IPS-18a (cell line): Measurements from ENCODE around the gene SH3TC2.

ENCODE experiments used
- H3K27ac ChIP-seq: one replicate; pipeline ENCODE4 v1.5.1; 2013; ENCODE audit warnings: low read length
- H3K27me3 ChIP-seq: one replicate; pipeline ENCODE4 v1.6.1; 2013; ENCODE audit warnings: mild to moderate bottlenecking, low read length; ENCODE audit not compliant: control insufficient read depth, insufficient read depth
- H3K36me3 ChIP-seq: one replicate; pipeline ENCODE4 v1.6.1; 2013; ENCODE audit warnings: low read depth, low read length; ENCODE audit not compliant: control insufficient read depth
- H3K4me1 ChIP-seq: one replicate; pipeline ENCODE4 v1.6.1; 2013; ENCODE audit warnings: low read depth, low read length; ENCODE audit not compliant: control insufficient read depth
- H3K4me3 ChIP-seq: one replicate; pipeline ENCODE4 v1.5.1; 2013; ENCODE audit warnings: low read length
- H3K9ac ChIP-seq: one replicate; pipeline ENCODE4 v1.6.1; 2013; ENCODE audit warnings: mild to moderate bottlenecking, low read length, moderate library complexity
- H3K9me3 ChIP-seq: one replicate; pipeline ENCODE4 v1.6.1; 2013; ENCODE audit warnings: low read depth, low read length; ENCODE audit not compliant: control insufficient read depth

SH3TC2 gene

DNA sequence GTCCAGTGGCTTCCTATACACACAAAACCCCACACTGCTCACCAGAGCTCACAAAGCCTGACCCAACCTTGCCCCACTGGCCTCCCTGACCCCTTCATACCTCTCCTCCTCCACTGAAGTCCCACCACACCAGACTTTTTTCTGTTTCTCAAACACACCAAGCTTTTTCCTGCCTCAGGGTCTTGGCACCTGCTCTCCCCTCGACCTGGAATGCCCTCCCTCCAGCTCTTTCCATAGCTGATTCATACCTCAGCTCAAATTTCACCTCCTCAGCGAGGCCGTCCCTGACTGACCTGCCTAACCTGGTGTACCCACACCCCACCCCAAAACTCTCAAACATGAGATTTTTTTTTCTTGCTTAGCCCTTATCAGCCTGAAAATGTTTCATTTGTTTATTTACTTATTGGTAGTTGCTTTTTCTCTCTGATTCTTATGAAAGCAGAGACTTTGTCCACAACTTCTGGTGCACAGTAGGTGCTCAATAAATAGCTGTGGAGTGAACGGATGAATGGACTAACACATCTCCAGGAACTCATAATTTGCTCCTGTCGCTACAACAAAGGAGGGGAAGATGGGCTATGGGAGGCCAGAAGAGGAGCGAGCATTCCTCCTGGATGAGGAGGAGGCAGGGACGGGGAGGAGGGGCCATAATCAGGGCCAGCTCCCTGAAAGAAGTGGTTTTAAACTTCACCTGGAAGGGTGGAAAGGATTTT is 84.3 kb downstream of the SH3TC2 start:
- H3K27me3 ChIP-seq, result no peaks in the 10 kb centered on the region
- H3K9ac ChIP-seq, result no peak overlapping the region
- H3K4me1 ChIP-seq, result peaks cover 11% of the 10 kb centered on the region
- no peaks in the 10 kb centered on the region for H3K36me3 ChIP-seq
- H3K9me3 ChIP-seq, result no peaks in the 10 kb centered on the region
- no peak overlapping the region for H3K27ac ChIP-seq
- no peak overlapping the region for H3K4me3 ChIP-seq

- H3K27ac ChIP-seq, result no peak overlapping the region
- H3K9ac ChIP-seq, result no peak overlapping the region
- H3K27me3 ChIP-seq, result no peaks in the 10 kb centered on the region
- no peaks in the 10 kb centered on the region for H3K9me3 ChIP-seq
- no peak overlapping the region for H3K4me3 ChIP-seq
- H3K4me1 ChIP-seq, result peaks cover 11% of the 10 kb centered on the region
- H3K36me3 ChIP-seq, result no peaks in the 10 kb centered on the region
Measured at GRCh38 chr5:148976569-148977381, 86.1 kb downstream of the SH3TC2 start.

DNA sequence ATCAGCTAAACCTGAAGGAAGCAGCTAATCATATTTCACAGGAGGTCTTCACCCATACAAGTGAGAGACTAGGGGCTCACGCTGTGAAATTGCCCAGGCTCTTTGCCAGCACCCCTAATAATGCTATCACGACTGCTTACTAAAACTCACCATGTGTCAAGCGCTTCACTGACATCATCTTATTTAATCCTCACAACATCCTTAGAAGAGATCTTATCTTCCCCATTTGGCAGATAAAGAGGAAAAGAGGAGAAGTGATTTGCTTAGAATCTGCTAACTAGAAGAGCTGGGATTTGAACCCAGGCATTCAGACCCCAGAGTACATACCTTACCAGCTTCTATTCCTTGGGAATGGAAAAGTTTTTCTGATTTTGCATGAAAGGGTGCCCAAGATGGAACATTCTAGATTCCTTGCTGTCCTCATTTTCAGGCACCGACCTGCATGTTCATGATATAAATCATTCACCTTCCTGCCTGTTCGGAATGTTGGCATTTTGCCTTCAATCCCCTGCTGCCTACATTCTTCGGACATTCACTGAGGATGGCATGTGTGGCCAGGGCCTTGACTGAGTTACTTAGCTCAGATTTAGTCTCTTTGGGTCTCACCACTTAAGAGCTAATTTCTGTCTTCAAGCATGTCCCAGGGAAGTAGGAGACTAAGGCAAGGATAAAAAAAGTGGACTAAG is 88.1 kb downstream of the SH3TC2 start:
- Histone ChIP-seq H3K27ac (no peak overlapping the region), H3K9ac (no peak overlapping the region), H3K4me3 (no peak overlapping the region), H3K36me3 (no peaks in the 10 kb centered on the region), H3K4me1 (peaks cover 17% of the 10 kb centered on the region), H3K9me3 (no peaks in the 10 kb centered on the region), H3K27me3 (no peaks in the 10 kb centered on the region)

GRCh38 chr5:148973455-148973854 is 89.4 kb downstream of the SH3TC2 start:
- H3K27ac ChIP-seq, result no peak overlapping the region

DNA sequence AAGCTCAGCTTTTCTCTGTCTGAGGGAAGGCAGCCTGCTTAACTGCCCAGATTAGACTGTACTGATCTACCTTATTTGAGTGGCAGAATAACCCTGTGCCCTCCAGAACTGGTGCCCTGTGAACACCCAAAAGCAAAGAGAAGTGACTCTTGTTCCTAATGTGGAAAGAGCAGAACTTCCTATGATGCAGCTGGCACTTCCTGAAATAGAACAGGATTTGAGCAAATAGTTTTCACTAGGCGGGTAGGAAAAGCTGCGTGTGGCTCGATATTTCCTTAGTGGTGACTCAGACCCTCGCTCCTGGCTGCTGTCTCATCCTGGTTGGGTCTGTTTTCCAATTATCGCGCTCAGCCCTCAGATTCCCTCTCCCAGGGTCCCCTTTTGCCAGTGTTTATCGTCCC is 89.9 kb downstream of the SH3TC2 start:
- H3K9ac ChIP-seq, result no peak overlapping the region

More at GRCh38 chr5:148973455-148973854, 89.4 kb downstream of the SH3TC2 start:
- Histone ChIP-seq H3K9ac (no peak overlapping the region), H3K4me3 (no peak overlapping the region), H3K27me3 (no peaks in the 10 kb centered on the region), H3K36me3 (no peaks in the 10 kb centered on the region), H3K4me1 (peaks cover 21% of the 10 kb centered on the region), H3K9me3 (no peaks in the 10 kb centered on the region)

GRCh38 chr5:148972396-148972795 is 90.5 kb downstream of the SH3TC2 start:
- Histone ChIP-seq H3K27ac (no peak overlapping the region), H3K36me3 (no peaks in the 10 kb centered on the region), H3K4me3 (no peak overlapping the region), H3K9ac (no peak overlapping the region), H3K9me3 (no peaks in the 10 kb centered on the region), H3K4me1 (peaks cover 20% of the 10 kb centered on the region), H3K27me3 (no peaks in the 10 kb centered on the region)

More for the DNA sequence above, 89.9 kb downstream of the SH3TC2 start:
- Histone ChIP-seq H3K27ac (no peak overlapping the region), H3K36me3 (no peaks in the 10 kb centered on the region), H3K4me3 (no peak overlapping the region), H3K27me3 (no peaks in the 10 kb centered on the region), H3K9me3 (no peaks in the 10 kb centered on the region), H3K4me1 (peaks cover 21% of the 10 kb centered on the region)

- Histone ChIP-seq H3K27me3 (no peaks in the 10 kb centered on the region), H3K9ac (no peak overlapping the region), H3K4me3 (no peak overlapping the region), H3K4me1 (peaks cover 9% of the 10 kb centered on the region), H3K27ac (no peak overlapping the region), H3K9me3 (no peaks in the 10 kb centered on the region), H3K36me3 (no peaks in the 10 kb centered on the region)
Measured at GRCh38 chr5:148970876-148971275, 92.0 kb downstream of the SH3TC2 start.

DNA sequence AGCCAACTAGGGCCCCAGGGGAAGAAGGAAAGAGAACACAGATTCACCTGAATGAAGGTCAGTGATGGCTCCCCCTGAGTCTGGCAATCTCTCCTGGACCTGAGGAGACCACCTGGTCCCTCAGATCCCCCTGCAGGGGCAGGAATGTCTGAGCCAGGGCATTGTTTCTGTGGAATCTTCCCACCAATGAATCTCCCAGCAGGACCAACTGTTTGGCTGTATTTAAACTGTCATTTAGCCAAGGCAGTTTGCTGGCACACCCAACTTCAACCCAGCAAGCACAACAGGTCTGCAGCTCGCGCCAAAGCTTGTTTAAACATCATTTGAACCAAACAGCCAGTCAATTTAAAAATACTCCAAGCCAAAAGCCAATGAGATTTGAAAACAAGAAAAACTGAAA is 92.6 kb downstream of the SH3TC2 start:
- Histone ChIP-seq H3K27me3 (no peaks in the 10 kb centered on the region), H3K9me3 (no peaks in the 10 kb centered on the region), H3K4me3 (no peak overlapping the region), H3K4me1 (peaks cover 9% of the 10 kb centered on the region), H3K36me3 (no peaks in the 10 kb centered on the region), H3K27ac (no peak overlapping the region), H3K9ac (no peak overlapping the region)

GRCh38 chr5:148969291-148969690 is 93.6 kb downstream of the SH3TC2 start:
- peaks cover 9% of the 10 kb centered on the region for H3K4me1 ChIP-seq

DNA sequence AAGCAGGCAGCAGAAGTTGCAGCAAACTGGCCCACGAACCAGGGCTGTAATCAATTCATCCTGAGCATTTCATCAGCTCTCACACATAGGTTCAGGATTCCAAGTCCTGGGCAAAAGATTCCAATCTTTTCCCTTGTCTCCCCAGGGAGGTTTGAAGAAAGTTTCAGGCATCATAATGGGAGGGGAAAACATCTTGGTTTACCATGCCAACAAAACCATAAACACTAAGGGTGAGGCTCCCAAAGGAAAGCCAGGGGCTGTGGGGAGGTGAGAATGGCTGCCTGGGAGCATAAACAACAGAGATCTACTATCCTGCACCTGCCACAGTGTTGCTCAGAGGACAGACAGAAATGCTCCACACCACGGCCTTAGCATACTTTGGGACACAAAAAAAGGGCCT is 94.6 kb downstream of the SH3TC2 start:
- no peaks in the 10 kb centered on the region for H3K36me3 ChIP-seq
- H3K4me1 ChIP-seq, result peaks cover 9% of the 10 kb centered on the region
- H3K9ac ChIP-seq, result no peak overlapping the region
- H3K27me3 ChIP-seq, result no peaks in the 10 kb centered on the region
- H3K4me3 ChIP-seq, result no peak overlapping the region
- H3K9me3 ChIP-seq, result no peaks in the 10 kb centered on the region
- no peak overlapping the region for H3K27ac ChIP-seq

More at GRCh38 chr5:148969291-148969690, 93.6 kb downstream of the SH3TC2 start:
- H3K36me3 ChIP-seq, result no peaks in the 10 kb centered on the region
- no peak overlapping the region for H3K27ac ChIP-seq
- no peaks in the 10 kb centered on the region for H3K9me3 ChIP-seq
- no peak overlapping the region for H3K4me3 ChIP-seq
- no peak overlapping the region for H3K9ac ChIP-seq
- H3K27me3 ChIP-seq, result no peaks in the 10 kb centered on the region

DNA sequence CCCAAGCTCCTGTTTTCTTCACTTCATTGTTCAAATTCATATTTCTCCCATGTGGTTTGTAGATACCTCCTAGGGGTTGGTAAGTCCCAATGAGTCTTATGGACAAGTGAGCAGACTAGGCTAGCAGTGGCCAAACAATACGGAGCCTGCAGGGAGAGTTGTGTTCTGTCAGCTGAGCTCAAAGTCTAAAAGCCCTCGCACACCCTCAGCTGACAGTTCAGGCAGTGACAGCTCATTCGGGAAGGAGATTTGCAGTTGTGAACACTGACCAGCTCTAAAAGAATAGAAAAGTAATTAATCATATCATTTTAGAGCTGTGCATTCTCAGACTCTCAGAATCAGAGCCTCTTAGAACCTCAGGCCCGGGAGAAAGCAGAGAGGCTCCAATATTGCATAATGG is 95.1 kb downstream of the SH3TC2 start:
- Histone ChIP-seq H3K4me1 (peaks cover 9% of the 10 kb centered on the region), H3K27ac (no peak overlapping the region), H3K9me3 (no peaks in the 10 kb centered on the region), H3K36me3 (no peaks in the 10 kb centered on the region), H3K4me3 (no peak overlapping the region), H3K9ac (no peak overlapping the region), H3K27me3 (no peaks in the 10 kb centered on the region)
